Measurements from ENCODE around the gene SATB1. TPM values are rescaled to one million over a fixed set of nuclear protein-coding genes. Genes with fewer than 3 reads are reported as not detected.

The SATB1 gene
- total RNA-seq, 1 experiment from 2014 or later = 16.6 TPM

- Mint-ChIP-seq H3K27me3 (ENCODE audit: unreplicated experiment) (no peaks in the 10 kb centered on the region), H3K9me3 (ENCODE audit: low read depth, unreplicated experiment) (no peaks in the 10 kb centered on the region), H3K4me1 (ENCODE audit: low read depth, unreplicated experiment) (peaks cover 6% of the 10 kb centered on the region), H3K36me3 (ENCODE audit: insufficient read depth, unreplicated experiment) (peaks cover 30% of the 10 kb centered on the region), H3K4me3 (ENCODE audit: low read depth, unreplicated experiment) (no peak overlapping the region), H3K27ac (ENCODE audit: unreplicated experiment) (no peak overlapping the region)
- intact Hi-C loops (cut with micrococcal nuclease; ENCODE audit: unreplicated experiment) = loop anchor here (10.0 kb wide), 1 partner anchor 334 kb away; no protein-coding TSS in a partner anchor
- no peak for DNase-seq
- CTCF ChIA-PET = interaction anchor here (0.5 kb wide), 1 partner anchor 117 kb away, joined by 3 read pairs; no protein-coding TSS in a partner anchor
- TF ChIP-seq CTCF (IDR thresholded peaks at IDR 0.05; ENCODE audit: unreplicated experiment) = no peak
- BruUV-seq (replicated peaks) = no TSS peak
Measured at GRCh38 chr3:18420555-18420954, 4.6 kb downstream of the SATB1 start.

DNA sequence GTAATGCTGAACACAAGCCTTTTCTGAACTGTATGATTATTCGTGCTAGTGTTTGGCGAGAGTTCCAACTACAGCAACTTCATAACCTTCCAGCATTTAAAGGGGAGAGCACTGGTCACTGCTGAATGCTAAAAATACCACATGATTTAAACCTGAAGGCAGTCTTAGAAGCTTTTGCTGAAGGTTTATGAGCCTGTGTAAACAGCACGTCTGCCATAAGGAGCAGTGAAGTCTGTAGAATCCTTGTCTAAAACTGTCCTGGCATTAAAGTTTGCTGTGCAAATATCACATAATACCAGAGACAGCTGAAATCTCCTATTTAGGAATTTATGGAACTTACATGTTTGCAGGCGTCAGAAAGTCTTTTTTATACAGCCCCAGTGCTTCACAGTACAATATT lies 5.9 kb downstream of the SATB1 start:
- Mint-ChIP-seq H3K36me3 (ENCODE audit: insufficient read depth, unreplicated experiment) (peaks cover 16% of the 10 kb centered on the region), H3K27ac (ENCODE audit: unreplicated experiment) (no peak overlapping the region), H3K4me1 (ENCODE audit: low read depth, unreplicated experiment) (peaks cover 6% of the 10 kb centered on the region), H3K4me3 (ENCODE audit: low read depth, unreplicated experiment) (no peak overlapping the region), H3K27me3 (ENCODE audit: unreplicated experiment) (no peaks in the 10 kb centered on the region), H3K9me3 (ENCODE audit: low read depth, unreplicated experiment) (no peaks in the 10 kb centered on the region)
- CTCF ChIA-PET = no interaction called here
- intact Hi-C loops (cut with micrococcal nuclease; ENCODE audit: unreplicated experiment) = no loop called here
- TF ChIP-seq CTCF (IDR thresholded peaks at IDR 0.05; ENCODE audit: unreplicated experiment) = no peak
- DNase-seq = no peak
- no TSS peak for BruUV-seq (replicated peaks)

DNA sequence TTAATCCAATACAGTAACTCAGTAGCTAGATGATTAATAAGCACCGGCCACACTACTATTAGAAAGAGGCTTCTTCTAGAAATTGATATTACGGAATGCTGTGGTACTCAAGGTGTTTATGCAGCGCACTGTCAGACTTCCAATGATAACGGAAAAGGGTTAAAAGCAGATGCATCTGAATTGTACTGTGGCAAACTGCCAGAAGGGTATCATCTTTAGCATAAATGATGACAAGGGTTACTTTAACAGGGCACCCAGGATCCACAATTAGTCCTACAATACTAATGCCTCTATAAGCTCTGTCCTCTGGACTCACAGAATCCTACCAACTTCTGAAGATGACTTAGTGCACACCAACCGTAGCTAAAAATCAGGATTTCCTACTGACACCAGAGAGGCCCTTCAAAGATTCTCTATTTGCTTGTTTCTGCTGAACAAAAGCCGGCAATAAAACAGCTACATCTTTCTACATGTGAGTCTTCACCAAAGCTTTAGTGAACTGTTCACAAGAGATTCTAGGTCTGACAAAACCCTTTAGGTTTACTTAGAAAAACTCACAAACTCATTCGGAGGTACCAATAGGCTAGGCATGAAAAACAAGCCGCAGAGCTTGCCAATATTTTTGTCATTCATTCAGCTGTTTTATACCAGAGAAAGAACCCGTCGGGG lies 7.1 kb downstream of the SATB1 start:
- no TSS peak for BruUV-seq (replicated peaks)
- CTCF ChIA-PET = no interaction called here
- Mint-ChIP-seq H3K4me1 (ENCODE audit: low read depth, unreplicated experiment) (peaks cover under 1% of the 10 kb centered on the region), H3K27ac (ENCODE audit: unreplicated experiment) (no peak overlapping the region), H3K27me3 (ENCODE audit: unreplicated experiment) (no peaks in the 10 kb centered on the region), H3K4me3 (ENCODE audit: low read depth, unreplicated experiment) (no peak overlapping the region), H3K36me3 (ENCODE audit: insufficient read depth, unreplicated experiment) (peaks cover 4% of the 10 kb centered on the region), H3K9me3 (ENCODE audit: low read depth, unreplicated experiment) (no peaks in the 10 kb centered on the region)
- DNase-seq = no peak
- intact Hi-C loops (cut with micrococcal nuclease; ENCODE audit: unreplicated experiment) = no loop called here
- no peak for TF ChIP-seq CTCF (IDR thresholded peaks at IDR 0.05; ENCODE audit: unreplicated experiment)

DNA sequence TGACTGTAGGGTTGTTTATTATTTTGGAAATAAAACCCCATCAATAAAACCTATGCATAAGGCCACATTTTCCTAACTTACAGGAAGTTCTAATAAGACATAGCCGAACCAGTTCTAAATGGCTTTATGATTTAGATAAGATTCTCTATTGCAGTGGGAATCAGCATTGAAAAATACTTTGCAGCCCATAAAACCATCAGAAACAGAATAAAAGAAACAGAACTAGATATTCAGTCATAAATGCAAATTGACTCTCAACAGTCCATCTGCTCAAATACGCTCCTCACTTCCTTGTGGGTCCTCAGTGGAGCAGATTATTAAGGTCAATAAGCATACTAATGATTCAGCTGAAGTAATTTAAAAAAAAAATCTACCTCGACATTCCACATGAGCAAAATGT lies 8.8 kb downstream of the SATB1 start:
- TF ChIP-seq CTCF (IDR thresholded peaks at IDR 0.05; ENCODE audit: unreplicated experiment) = no peak
- Mint-ChIP-seq H3K36me3 (ENCODE audit: insufficient read depth, unreplicated experiment) (peaks cover 4% of the 10 kb centered on the region), H3K4me1 (ENCODE audit: low read depth, unreplicated experiment) (no peaks in the 10 kb centered on the region), H3K27ac (ENCODE audit: unreplicated experiment) (no peak overlapping the region), H3K9me3 (ENCODE audit: low read depth, unreplicated experiment) (no peaks in the 10 kb centered on the region), H3K4me3 (ENCODE audit: low read depth, unreplicated experiment) (no peak overlapping the region), H3K27me3 (ENCODE audit: unreplicated experiment) (no peaks in the 10 kb centered on the region)
- BruUV-seq (replicated peaks) = no TSS peak
- CTCF ChIA-PET = no interaction called here
- intact Hi-C loops (cut with micrococcal nuclease; ENCODE audit: unreplicated experiment) = no loop called here
- no peak for DNase-seq

Data from Calu3 (cell line).